ENCODE data around the gene PAX7. TPM values are rescaled to one million over a fixed set of nuclear protein-coding genes. Genes with fewer than 3 reads are reported as not detected.

Gene PAX7
- total and polyA plus RNA-seq, 2 experiments from 2014 or later: 0.03 TPM; not detected in 1

- TF ChIP-seq ZNF331 (CRISPR knock-in tag; IDR thresholded peaks at IDR 0.05; ENCODE audit: low read depth) (no peak), NANOG (IDR thresholded peaks at IDR 0.05; ENCODE audit: borderline replicate concordance) (no peak), REST (IDR thresholded peaks at IDR 0.05; ENCODE audit: unreplicated experiment) (no peak), CREB1 (CRISPR knock-in tag; IDR thresholded peaks at IDR 0.05; ENCODE audit: low read depth) (no peak)
- TF ChIP-seq, protein P1, sequence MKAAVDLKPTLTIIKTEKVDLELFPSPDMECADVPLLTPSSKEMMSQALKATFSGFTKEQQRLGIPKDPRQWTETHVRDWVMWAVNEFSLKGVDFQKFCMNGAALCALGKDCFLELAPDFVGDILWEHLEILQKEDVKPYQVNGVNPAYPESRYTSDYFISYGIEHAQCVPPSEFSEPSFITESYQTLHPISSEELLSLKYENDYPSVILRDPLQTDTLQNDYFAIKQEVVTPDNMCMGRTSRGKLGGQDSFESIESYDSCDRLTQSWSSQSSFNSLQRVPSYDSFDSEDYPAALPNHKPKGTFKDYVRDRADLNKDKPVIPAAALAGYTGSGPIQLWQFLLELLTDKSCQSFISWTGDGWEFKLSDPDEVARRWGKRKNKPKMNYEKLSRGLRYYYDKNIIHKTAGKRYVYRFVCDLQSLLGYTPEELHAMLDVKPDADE (IDR thresholded peaks at IDR 0.05): no peak
Observed at GRCh38 chr1:18719786-18720451, 89.3 kb downstream of the PAX7 start (continued).

DNA sequence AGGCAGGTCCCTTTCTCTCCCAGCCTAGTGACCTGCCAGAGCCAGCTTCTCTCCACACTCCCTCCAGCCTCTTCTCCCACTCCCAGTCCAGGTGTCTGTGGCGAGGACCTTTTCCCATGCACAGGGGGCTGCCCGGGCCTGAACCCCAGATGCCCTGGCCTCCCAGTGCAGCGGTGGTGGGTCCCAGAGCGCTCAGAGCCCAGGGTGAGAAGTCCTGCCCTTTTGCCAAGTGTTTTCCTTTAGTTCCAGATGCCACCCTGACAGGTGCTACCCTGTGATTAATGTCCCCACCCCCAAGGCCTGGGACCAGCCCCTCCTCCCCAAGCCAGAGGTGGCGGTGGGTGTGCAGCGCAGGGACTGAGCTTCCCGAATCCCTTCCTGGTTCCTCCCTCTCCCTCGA, 90.4 kb downstream of the PAX7 start:
- H3K27ac Mint-ChIP-seq: no peak overlapping the region
- ATAC-seq (no peak), DNase-seq (ENCODE audit: low spot score) (no peak)
- Histone ChIP-seq H3K36me3 (ENCODE audit: insufficient read depth) (no peaks in the 10 kb centered on the region), H3K9me2 (ENCODE audit: insufficient read depth) (no peaks in the 10 kb centered on the region; the same call in 1 of the 2 replicates), H3F3A (replicated peaks; ENCODE audit: low read depth) (no peaks in the 10 kb centered on the region), H4K20me1 (replicated peaks; ENCODE audit: insufficient read depth) (no peaks in the 10 kb centered on the region), H3K79me2 (replicated peaks; ENCODE audit: insufficient read depth) (no peaks in the 10 kb centered on the region), H3K4me3 (no peak overlapping the region), H3K27ac (ENCODE audit: low read depth) (no peak overlapping the region), H3K4me2 (no peak overlapping the region), H2AFZ (no peak overlapping the region), H3K4me1 (ENCODE audit: insufficient read depth) (peaks cover 28% of the 10 kb centered on the region), H3K27me3 (ENCODE audit: insufficient read depth) (peaks cover 45% of the 10 kb centered on the region)
- TF ChIP-seq POLR2AphosphoS5 (IDR thresholded peaks at IDR 0.05; ENCODE audit: low read depth) (no peak), CTCF (conservative IDR thresholded peaks at IDR 0.05; ENCODE audit: low read depth in 2 of 2) (no peak), NANOG (IDR thresholded peaks at IDR 0.05; ENCODE audit: borderline replicate concordance) (no peak), ZNF114 (CRISPR knock-in tag; IDR thresholded peaks at IDR 0.05) (no peak), CREB1 (CRISPR knock-in tag; IDR thresholded peaks at IDR 0.05; ENCODE audit: low read depth) (no peak), EZH2 (IDR thresholded peaks at IDR 0.05; ENCODE audit: low read depth, unreplicated experiment) (no peak)
- H3K4me1 Mint-ChIP-seq: peaks cover 29% of the 10 kb centered on the region
- peaks cover 46% of the 10 kb centered on the region for H3K27me3 Mint-ChIP-seq (ENCODE audit: insufficient read depth, low read depth, poor library complexity)
- no peaks in the 10 kb centered on the region; the same call in 2 of the 3 replicates for H3K36me3 Mint-ChIP-seq (ENCODE audit: low read depth)
- no peak overlapping the region for H3K4me3 Mint-ChIP-seq
- no peaks in the 10 kb centered on the region; the same call in 2 of the 3 replicates for H3K9me3 Mint-ChIP-seq
